ENCODE measurements around the gene NRTN.

GRCh38 chr19:5873617-5874199 lies 68.8 kb downstream of the NRTN start:
- no peak for TF ChIP-seq TAF1 (IDR thresholded peaks at IDR 0.05; ENCODE audit: borderline replicate concordance, insufficient read depth, low read length)
- no peak for TF ChIP-seq POLR2AphosphoS5 (IDR thresholded peaks at IDR 0.05; ENCODE audit: low read depth, low read length)

Data from PFSK-1 (cell line).